Upper lobe of left lung (tissue), 4 donors: ENCODE results near the gene CHST11.

Source experiments
- CTCF ChIP-seq, 6 experiments: fragments of 450-650 bp in 4 of 6; fragments of 200-600 bp in 2 of 6; sonication (generic) in 2 of 6; IDR thresholded peaks; one replicate each; pipeline ENCODE4 v1.5.1; 2016 to 2019; ENCODE audit warnings: antibody characterized with exemption in 6 of 6
- POLR2AphosphoS5 ChIP-seq, 2 donors: sonication (generic); formaldehyde crosslinking; IDR thresholded peaks; one replicate each; pipeline ENCODE4 v1.5.1; 2017; ENCODE audit warnings: antibody characterized with exemption in 2 of 2

GRCh38 chr12:104486363-104486750, 29.6 kb downstream of the CHST11 start:
- TF ChIP-seq CTCF (IDR thresholded peaks at IDR 0.05) (no peak), POLR2AphosphoS5 (IDR thresholded peaks at IDR 0.05) (no peak)
